HG03175 (cell line): Measurements from ENCODE around the gene ART4.

Experiments used
- ATAC-seq: cut with Tn5 transposase; IDR thresholded peaks from one replicate; pipeline ENCODE4 v1.9.1; 2021; ENCODE audit warnings: mild to moderate bottlenecking, moderate library complexity; ENCODE audit not compliant: unreplicated experiment

The ART4 gene

DNA sequence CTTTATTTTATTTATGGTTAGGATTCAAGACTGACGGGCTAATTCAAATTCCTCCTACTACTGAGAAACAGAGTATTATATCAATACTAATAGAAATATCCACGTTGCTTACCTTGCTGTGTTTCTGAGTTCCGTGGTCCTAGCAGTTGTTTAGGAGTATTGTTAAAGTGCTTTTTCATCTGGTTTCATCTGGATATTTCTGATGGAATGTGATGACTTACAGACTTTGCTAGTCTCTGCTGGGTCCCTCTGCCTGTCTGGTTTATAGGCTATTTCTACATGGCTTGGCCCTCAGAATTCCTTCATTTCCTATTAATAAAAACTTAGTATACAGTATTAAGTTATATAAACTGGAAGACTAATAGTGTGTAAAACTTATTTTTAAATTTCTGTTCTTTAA lies 29.3 kb downstream of the ART4 start, which contains the start of gene SMCO3:
TSS of gene SMCO3 (minus strand) at position 169 of the 400 bp plus-strand sequence. CDS start 7,502 bp downstream, outside the sequence.
- ATAC-seq = no peak

DNA sequence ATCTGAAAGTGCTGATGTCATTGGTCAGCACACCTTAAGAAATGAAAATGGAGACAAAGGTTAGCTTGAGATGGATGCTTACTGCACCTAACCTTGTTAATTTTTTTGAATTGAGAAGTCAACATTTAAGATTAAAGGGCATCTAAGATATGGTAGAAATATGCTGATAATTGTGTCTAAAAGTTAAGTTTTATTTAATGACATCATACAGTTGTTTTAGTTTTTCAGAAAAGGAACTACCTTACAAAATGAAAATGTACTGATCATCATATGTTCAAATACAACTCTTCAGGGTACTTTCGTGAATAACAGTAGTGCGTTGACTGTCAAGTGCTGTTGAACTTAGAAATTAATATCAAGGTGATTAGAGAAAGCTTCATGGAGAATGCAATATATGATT lies 31.8 kb downstream of the ART4 start:
- ATAC-seq = no peak

DNA sequence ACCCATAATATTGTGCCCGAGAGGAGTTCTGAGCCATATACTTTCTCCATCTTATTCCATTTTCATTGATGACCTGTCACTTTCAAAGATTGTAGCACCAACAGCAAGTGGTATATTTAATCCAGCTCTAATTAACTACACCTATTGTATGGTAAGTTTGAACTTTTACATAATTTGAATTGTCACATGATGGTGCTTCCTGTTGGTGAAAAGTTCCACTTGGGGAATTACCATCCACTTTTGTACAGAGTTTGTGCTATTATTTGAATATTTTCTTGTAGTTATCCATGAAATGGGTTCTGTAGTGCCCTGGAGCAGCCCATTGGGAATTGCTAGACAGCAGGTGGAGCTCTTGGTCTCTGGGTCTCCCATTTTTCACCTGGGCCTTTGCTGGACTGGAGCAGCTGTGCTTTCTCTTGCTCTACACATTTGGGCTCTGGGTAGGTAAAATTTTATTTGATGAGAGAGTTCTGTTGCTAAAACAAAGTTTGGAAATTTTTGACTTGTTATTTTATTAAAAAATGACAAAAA lies 32.3 kb downstream of the ART4 start:
- no peak for ATAC-seq

DNA sequence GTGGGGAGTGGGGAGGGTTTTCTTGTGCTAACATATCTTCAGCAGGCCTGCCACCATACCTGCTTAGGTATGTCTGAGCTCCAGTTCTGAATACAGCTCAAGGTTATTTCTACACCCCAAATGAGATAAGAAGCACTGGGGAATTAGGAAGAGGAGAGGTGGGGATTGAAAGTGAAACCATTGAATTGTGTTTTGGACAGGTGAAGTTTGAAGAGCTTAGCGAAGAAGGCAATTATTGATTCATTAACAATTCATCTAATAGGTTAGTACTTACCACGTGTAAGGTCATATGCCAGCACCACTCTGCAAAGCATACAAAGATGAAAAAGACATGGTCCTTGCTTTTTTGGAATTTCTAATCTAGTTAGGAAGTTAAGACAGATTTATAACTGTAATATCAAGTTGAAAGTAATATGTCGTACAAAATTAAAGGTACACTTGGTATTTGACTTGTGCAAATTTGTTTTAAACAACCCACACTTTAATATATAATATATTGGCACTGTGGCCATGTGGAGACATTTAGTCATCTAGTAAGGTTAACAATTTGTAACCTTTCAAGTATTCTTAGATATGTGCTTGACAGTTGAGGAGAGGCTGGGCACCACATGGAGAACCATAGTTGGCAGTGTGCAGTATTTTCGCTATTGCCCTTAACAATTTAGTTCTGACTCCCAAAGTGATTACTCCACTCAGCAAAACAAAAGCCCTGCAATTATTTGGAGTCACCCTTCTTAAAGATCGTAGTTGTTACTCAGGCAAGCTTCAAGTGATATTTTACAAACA lies 33.0 kb downstream of the ART4 start:
- ATAC-seq = no peak

DNA sequence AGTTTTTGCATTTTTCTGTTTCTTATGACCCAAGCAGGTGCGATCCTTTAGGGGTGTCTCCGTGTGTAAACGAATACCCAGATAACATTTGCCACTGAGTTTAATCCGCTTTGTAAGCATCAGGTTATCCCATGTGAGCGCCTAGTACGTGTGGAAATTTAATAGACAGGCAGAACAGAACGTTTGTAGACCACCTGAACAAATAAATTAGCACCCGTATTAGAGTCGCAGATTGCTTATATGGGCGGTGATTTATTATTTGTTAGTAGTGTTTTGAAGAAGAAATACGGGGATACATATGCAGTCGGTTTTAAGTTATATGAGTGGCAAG lies 39.5 kb downstream of the ART4 start:
- peak; percentile 13 for ATAC-seq

DNA sequence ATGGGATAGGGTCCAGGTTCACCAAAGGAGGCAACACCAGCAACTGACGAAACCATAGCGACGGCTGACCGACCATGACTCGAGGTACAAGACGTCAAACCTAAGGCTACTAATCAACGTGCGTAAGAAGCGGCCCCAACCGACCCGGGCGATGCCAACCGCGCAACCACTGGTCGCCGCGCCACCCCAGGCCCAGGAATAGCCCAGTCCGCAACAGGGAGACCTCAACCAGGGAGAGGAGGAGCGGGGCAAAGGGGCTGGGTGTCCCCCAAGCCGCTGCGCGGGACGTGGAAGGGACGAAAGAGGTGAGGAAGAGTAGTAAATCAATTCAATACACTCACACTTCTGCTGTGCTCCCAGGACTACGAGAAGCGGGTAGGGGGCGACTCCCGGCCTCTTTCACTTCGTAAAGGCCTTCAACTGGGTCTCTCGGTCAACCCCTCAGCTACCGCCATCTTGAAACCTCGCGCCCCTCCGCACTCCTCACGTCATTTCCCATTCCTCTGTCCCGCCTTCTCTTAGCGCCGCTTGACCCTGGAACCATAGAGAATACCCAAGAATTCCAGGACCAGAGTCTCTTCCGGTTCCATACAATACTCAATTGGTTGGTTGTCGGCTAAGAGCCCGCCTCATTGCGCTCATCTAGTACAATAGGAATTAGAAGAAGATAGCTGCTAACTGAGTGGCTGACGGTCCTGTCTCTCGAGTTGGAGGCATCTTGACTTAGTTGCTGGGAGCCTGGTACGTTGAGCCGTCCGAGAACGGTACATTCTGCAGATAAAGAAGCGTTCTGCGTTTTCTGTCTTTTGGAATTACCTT lies 40.1 kb downstream of the ART4 start, which contains the start of the genes C12orf60 and WBP11:
TSS of gene C12orf60 (plus strand) at position 660 of the 819 bp plus-strand sequence. CDS start 19,266 bp downstream, outside the sequence.
TSS of gene WBP11 (minus strand) at position 468 of the 819 bp plus-strand sequence. CDS start 2,095 bp downstream, outside the sequence.
- ATAC-seq = peak; percentile 99

DNA sequence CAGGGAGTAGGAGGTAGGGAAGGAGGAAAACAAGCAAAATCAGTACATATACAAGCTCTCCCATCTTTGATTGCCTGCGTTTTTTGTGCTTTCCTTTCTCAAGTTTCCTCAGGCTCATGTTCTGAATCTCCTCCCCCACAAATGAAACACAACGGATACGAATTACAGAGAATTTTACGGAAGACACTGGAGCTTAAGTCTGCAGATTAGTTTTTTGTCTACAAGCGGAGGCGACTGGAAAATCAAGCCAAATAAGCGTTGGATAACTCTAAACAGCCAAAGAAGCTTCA lies 40.7 kb downstream of the ART4 start:
- no peak for ATAC-seq

DNA sequence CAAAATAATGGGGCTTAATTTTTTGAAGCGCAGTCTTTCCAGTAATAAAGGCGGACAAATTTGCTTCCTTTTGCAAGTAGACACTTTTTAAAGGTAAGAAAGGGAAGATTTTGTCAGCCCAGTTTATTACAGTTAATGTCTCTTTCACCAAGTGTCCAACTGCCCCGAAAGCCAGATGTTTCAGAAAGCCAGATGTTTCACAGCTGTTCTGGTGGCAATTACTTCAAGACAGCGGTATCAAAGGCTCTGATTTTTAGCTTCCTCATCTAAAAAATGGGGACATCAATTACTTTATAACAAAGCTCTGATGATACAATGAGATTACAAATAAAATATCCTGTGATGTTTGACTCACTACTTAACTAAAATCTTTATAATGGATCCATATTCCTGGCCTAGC lies 41.1 kb downstream of the ART4 start:
- ATAC-seq = no peak

DNA sequence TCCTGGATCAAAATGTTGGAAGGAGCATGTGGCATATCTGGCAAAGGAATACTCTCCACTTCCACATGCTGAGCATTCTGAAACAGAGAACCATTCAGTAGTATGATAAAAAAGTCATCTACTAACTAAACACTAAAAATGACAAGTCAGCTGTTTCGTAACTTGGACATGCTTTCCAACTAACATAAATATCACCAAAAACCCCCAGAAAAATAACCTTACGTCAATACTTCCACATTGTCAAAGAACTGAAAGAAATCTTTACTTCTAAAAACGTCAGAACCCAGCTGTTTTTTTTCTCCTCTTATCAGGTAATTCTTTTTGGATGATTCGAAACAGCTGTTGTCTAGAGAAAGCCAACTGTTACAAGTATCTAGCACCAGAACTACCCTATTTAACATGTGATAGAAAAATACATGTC lies 48.3 kb downstream of the ART4 start:
- ATAC-seq = no peak

DNA sequence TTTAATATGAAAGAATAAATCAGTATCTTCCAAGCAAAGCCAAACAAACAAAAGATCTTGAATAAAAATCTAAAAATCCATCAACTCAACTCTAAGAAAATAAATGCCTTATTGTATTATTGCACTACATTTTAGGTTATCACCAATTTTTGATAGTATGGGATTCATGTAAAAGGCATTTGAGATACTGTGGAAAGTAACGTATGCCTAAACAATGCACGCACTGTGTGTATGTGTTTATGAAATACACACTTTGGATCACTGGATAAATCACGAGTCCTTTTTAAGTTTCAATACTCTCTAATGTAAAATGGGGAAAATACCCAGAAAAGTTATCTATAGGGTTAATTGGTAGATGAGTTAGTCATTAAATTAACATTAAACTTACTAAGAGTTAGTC lies 57.8 kb downstream of the ART4 start:
- ATAC-seq = no peak

DNA sequence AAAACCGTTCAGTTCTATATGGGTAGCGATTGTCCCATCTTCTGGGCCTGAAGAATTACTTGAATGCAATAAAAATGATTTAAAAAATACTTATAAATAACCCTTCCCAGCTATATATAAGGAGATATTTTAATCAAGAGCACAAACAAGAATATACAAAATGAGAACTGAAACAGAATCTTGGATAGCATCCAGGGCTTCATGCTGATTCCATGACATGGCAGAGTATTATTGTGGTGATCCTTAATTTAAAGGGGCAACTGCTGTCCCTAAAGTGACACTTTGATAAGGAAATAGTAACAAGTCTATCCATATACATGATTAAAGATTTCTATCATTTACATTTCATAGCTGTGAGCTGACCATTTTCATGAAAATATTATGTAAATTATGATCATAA lies 58.9 kb downstream of the ART4 start:
- no peak for ATAC-seq

DNA sequence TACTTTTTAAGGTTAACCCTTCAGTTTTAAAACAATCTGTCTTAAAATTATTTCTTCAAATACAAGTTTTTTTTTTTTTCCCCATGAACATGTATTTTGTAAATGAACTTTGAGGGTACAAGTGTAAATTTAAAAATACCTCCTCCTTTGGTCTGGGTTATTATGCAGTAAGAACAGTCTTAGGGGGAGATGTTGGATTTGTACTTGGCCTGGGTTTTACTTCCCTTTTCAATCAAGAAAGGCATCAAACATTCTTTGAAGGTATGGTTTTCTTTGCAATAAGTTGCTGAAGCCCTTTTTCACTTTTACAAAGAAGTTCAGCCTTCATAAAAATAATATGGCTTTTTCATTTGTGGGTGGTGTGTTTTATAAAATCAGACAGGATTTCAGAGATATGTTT lies 60.6 kb downstream of the ART4 start:
- ATAC-seq = no peak

DNA sequence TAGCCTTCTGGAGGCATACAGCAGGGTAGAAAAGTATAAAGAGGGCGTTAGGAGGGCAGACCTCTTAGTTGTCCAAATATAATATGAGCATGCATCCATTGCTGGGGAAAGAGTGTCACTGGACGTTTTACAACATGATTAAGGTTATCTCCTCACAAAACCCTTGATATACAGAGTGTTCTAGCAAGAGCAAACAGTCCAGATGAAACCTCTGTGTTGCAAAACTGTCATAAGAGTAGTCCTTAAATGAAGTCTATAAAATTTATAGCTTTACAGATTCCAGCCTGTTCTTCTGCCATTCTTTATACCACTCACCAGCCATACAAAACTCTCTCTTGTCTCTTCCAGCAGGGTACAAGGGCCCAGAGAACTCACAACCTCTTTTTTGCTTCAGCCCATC lies 61.8 kb downstream of the ART4 start:
- ATAC-seq = no peak

DNA sequence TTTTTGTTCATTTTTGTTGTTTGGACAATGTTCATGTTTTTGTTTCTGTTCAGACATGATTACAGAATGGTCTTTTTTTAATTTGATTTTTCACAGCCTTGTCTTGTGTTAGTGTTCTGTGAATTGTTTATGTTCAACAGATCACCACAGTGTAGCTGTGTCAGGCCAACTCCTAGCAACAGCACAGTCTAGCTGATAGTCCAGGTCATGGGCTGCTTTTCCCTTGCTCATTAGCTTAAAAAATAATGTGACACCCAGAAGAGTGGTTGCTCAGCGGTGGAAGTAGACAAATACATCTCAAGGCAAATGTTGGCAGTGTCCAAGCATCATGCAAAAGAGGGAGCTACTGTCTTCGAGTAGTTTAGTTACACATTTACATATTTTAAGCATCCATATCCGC lies 62.5 kb downstream of the ART4 start:
- no peak for ATAC-seq

DNA sequence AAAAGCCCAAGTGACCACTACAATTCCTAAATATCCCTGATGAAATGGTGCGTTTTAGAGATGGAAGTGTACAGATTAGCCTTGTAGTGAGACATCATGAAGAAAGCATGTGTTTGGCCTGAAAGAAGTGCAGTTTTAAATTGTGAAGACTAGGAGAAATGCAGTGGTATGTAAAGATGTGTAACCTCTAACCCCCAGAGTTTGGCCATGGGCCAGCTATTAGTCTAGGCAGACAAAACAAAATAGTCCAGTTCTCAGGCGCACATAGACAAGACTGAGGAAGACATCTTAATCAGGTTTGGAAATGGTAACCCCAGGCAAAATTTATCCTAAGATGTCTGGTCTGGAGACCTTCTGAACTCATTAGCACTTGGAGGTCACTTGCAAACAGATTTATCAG lies 63.5 kb downstream of the ART4 start:
- ATAC-seq = no peak

DNA sequence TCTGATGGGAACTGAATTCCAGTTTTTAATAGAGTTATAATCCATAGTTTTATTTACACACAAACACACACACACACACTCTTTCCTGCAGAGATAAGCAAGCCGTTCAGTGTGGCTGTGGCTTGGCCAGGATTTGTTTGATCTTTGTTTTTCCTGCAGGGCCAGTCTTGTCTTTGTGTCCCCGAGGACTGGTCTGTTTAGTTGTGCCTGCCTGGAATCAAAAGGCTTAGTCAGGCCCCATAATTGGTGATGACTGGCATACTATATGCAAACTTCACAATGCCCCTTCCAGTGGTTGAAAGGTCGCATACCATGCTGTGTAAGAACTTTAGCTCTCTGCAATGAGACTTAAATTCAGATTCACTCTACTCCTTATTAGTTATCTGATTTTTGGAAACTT lies 66.1 kb downstream of the ART4 start:
- no peak for ATAC-seq

DNA sequence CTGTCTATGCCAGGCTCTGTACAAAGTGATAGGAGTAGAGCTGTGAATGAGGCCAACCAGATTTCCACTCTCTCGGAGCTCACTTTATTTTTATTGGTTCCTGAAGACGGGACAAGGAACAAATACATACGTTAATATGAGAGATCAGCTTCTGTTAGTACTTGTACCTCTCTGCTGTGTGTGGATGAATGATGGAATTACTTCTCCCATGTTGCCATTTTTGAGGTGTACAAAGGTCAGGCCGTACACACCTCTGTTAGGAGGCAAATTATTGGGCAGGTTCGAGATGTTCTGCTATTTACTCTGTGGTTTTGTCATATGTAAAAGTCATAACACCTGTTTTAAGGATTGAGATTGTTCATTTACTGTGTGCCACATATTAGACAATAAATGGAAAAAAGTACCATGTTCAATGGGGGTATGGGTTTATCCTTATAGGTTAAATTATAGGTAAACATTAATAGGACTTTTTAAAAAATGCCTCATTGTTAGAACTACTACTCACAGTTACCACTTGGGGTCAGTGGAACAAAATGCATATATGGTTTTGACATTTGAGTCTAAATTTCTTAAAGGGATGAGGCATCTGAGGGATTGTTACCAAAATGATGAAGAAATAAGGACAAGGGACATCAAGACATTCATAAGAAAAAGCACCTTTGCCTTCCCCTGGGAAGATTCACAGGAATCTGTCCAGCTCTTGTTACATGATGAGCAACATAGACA lies 66.9 kb downstream of the ART4 start:
- no peak for ATAC-seq

DNA sequence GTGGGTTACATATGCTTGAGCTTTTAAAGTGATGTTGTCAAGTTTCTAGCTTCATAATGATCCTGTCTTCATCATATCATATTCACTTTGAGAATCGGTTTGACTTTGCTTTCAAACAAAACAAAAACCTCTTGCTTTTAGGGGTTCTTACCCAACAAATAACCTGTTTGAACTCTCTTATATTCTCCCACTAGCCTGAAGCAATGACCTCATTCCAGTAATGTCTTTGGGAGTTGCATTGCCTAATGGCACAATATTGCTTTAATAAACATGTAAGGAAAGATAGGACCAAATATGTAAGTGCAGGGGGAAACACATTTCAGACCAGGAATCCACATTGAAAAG lies 67.7 kb downstream of the ART4 start:
- no peak for ATAC-seq
